K562 (cell line): ENCODE data around the gene ARFGAP1. TPM values are rescaled to one million over a fixed set of nuclear protein-coding genes. Genes with fewer than 3 reads are reported as not detected.

Experiments
- CREM ChIP-seq: IDR thresholded peaks from 2 replicates; pipeline ENCODE4 v1.6.1; 2014; ENCODE audit warnings: antibody characterized with exemption, low read depth
- EP400 ChIP-seq: fragments of 450-650 bp; IDR thresholded peaks from 2 replicates; pipeline ENCODE4 v1.6.1; 2017; ENCODE audit warnings: antibody characterized with exemption, mild to moderate bottlenecking, moderate library complexity
- KDM4B ChIP-seq, 2 experiments: fragments of 450-650 bp in 1 of 2; sonication (generic) in 1 of 2; IDR thresholded peaks; 2 replicates each; pipeline ENCODE4 v1.6.1; 2016 to 2017; ENCODE audit warnings: borderline replicate concordance in 2 of 2, antibody characterized with exemption in 1 of 2, low read depth in 1 of 2, mild to moderate bottlenecking in 1 of 2
- polyA plus RNA-seq, 8 experiments: library from polyadenylated mRNA; depleted of rRNA in 4 of 8; stranded (reverse) in 5 of 8; unstranded in 3 of 8; fragments of >200 nt; fragmentation: Nextera tagmentation in 2 of 8; fragmentation: Illumina TruSeq in 1 of 8; extraction: Ambion mirVana in 2 of 8; extraction: Trizol in 1 of 8; gene quantifications; 2 replicates each; pipeline versions ENCODE4 v1.2.1 to v1.2.3, GENCODE V29; 2011 to 2014; ENCODE audit warnings: inconsistent platforms in 1 of 8, missing spikeins in 1 of 8
- total RNA-seq, 7 experiments: library from RNA; depleted of rRNA in 6 of 7; stranded (reverse); fragments of >200 nt in 6 of 7; fragmentation: Illumina TruSeq in 2 of 7; extraction: Trizol in 2 of 7; gene quantifications; 2 replicates each; pipeline versions ENCODE4 v1.2.1 to v1.2.3, GENCODE V29; 2011 to 2021; ENCODE audit warnings: low replicate concordance in 1 of 7
- TF ChIP-seq, protein P1 (sequence below), 2 experiments: fragments of 150-350 bp in 1 of 2; IDR thresholded peaks; 2 replicates each; pipeline ENCODE4 v1.6.1; 2012 to 2016; ENCODE audit warnings: low read depth in 2 of 2, low read length in 2 of 2, mild to moderate bottlenecking in 1 of 2, moderate library complexity in 1 of 2

Gene ARFGAP1
- total and polyA plus RNA-seq, 9 of the 15 experiments (the other 6 are each of a cell fraction or from before 2014, with no cell fraction given) = 0.53 to 102 (median 33.5) TPM

DNA sequence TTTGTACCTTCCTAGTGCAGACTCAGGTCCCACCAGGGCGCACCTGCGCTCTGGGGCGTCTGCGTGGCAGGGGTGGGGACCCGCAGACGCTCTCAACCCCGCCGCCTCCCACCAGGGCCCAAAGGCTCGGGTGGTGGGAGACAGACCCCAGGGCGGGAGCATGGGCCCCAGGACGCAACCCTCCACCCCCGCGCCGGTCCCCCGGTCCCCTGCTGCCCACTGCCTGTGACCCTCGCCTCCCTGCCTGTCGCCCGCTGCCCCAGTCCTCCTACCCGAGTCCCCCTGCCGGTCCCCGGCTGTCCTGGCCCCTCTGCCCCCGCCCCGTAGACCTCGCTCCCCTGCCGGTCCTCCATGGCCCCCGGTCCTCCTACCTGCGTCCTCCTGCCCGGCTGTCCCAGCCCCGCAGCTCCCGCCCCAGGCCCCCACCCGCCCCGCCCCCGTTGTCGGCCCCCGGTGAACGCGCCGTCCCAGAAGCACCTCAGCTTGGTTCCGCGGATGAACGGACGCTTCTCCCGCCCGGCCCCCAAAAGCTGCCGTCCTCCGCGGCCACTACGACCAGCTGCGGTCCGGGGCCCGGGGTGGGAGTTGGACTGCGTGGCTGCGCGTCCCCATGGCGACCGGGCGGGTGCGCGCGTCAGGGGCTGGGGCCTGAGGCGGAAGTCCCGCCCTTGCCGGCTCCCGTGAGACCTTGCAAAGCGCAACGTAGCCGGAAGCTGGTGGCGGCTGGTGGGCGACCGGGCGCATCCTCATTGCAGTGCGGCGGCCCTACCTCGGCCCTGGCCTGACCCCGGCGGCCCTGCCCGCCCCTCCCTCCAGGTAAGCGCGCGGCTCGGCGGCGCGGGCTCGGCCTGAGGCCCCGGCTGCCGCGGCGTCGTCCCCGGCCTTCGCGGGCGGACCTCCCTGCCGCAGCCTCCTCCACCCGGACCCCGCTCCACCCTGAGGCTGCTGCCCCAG, at the start of gene ARFGAP1 (continued):
- TF ChIP-seq, protein P1, sequence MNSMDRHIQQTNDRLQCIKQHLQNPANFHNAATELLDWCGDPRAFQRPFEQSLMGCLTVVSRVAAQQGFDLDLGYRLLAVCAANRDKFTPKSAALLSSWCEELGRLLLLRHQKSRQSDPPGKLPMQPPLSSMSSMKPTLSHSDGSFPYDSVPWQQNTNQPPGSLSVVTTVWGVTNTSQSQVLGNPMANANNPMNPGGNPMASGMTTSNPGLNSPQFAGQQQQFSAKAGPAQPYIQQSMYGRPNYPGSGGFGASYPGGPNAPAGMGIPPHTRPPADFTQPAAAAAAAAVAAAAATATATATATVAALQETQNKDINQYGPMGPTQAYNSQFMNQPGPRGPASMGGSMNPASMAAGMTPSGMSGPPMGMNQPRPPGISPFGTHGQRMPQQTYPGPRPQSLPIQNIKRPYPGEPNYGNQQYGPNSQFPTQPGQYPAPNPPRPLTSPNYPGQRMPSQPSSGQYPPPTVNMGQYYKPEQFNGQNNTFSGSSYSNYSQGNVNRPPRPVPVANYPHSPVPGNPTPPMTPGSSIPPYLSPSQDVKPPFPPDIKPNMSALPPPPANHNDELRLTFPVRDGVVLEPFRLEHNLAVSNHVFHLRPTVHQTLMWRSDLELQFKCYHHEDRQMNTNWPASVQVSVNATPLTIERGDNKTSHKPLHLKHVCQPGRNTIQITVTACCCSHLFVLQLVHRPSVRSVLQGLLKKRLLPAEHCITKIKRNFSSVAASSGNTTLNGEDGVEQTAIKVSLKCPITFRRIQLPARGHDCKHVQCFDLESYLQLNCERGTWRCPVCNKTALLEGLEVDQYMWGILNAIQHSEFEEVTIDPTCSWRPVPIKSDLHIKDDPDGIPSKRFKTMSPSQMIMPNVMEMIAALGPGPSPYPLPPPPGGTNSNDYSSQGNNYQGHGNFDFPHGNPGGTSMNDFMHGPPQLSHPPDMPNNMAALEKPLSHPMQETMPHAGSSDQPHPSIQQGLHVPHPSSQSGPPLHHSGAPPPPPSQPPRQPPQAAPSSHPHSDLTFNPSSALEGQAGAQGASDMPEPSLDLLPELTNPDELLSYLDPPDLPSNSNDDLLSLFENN (IDR thresholded peaks at IDR 0.05; ENCODE audit: low read depth in 2 of 2, low read length in 2 of 2) = 0 out of 4 replicates have a peak, but pooled peaks of 1 of the 2 experiments have one; percentile 40
- TF ChIP-seq CREM = peak; percentile 92
- peak; percentile 70; the same call in 1 of the 2 replicates for TF ChIP-seq EP400
- TF ChIP-seq KDM4B (IDR thresholded peaks at IDR 0.05; ENCODE audit: borderline replicate concordance in 2 of 2, low read depth in 1 of 2) = 0 out of 4 replicates have a peak, but pooled peaks of 1 of the 2 experiments have one; percentile 71
